ENCODE measurements around the gene OR6B1. TPM values are rescaled to one million over a fixed set of nuclear protein-coding genes. Genes with fewer than 3 reads are reported as not detected.
A peak's percentile ranks its signal among the peaks of the same experiment; 100 is the strongest.

The OR6B1 gene
- total and polyA plus RNA-seq, 4 donors = not detected

DNA sequence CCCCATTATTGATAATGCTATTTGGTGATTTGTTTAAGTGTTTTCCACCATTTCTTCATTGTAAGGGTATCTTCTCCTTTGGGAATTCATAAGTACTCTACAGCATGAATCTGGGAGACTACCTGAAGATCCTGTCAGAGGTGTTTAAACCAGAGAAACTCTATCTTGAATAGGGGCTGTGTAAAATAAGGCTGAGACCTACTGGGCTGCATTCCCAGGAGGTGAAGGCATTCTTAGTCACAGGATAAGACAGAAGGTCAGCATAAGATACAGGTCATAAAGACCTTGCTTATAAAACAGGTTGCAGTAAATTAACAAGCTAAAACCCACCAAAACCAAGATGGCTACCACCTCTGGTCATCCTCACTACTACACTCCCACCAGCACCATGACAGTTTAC lies 35.3 kb downstream of the OR6B1 start:
- no peak overlapping the region for H3K4me3 ChIP-seq
- ATAC-seq (ENCODE audit: insufficient read depth, low FRiP score) = no peak
- no peaks in the 10 kb centered on the region for H3K9me3 ChIP-seq (ENCODE audit: control insufficient read depth in 4 of 4, insufficient read depth in 3 of 4, low read length in 3 of 4)
- H3K4me1 ChIP-seq (ENCODE audit: control insufficient read depth in 5 of 5, insufficient read depth in 5 of 5, low read length in 5 of 5) = peaks cover 0 to 56% (median 0%) of the 10 kb centered on the region in 5 donors
- no peak overlapping the region for H3K9ac ChIP-seq (ENCODE audit: insufficient read depth in 1 of 2, low read length in 2 of 2)
- no peak for DNase-seq
- TF ChIP-seq, protein P1, sequence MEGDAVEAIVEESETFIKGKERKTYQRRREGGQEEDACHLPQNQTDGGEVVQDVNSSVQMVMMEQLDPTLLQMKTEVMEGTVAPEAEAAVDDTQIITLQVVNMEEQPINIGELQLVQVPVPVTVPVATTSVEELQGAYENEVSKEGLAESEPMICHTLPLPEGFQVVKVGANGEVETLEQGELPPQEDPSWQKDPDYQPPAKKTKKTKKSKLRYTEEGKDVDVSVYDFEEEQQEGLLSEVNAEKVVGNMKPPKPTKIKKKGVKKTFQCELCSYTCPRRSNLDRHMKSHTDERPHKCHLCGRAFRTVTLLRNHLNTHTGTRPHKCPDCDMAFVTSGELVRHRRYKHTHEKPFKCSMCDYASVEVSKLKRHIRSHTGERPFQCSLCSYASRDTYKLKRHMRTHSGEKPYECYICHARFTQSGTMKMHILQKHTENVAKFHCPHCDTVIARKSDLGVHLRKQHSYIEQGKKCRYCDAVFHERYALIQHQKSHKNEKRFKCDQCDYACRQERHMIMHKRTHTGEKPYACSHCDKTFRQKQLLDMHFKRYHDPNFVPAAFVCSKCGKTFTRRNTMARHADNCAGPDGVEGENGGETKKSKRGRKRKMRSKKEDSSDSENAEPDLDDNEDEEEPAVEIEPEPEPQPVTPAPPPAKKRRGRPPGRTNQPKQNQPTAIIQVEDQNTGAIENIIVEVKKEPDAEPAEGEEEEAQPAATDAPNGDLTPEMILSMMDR (IDR thresholded peaks at IDR 0.05; ENCODE audit: control extremely low read depth, extremely low read depth) = no peak
- H3K27me3 ChIP-seq (ENCODE audit: control insufficient read depth in 3 of 3, insufficient read depth in 3 of 3, low read length in 2 of 3) = no peaks in the 10 kb centered on the region
- H3K27ac ChIP-seq (ENCODE audit: low read depth in 1 of 2, low read length in 1 of 2) = no peak overlapping the region
- no peaks in the 10 kb centered on the region for H3K36me3 ChIP-seq (ENCODE audit: control insufficient read depth in 4 of 4, insufficient read depth in 4 of 4, low read length in 4 of 4)

DNA sequence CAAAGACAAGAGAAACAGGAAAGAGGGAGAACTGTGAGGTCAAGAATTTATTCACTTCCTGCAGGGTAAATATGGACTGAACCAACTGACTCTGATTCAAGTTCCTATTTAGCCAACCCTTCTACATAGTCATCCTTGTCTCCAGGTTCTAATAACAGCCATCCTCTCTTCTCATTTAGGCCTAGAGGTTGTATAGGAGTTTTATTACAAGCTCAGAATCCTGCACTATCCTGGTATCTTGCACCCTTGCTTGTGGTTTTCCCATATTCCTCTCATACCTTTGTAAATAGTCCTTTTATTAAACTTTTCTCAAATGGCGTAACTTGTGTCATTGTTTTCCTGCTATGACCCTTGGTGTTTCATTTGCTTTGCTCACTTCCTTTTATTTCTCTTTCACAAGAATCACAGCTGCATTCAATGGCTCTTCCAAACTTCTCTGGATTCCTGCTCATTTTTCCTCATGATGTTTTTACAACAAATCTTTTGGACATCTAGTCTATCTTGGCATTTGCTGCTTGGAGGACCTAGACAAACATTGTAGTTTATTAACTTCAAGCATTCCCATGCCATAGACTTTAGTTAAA lies 36.3 kb downstream of the OR6B1 start:
- no peak overlapping the region for H3K4me3 ChIP-seq
- TF ChIP-seq, protein P1 (IDR thresholded peaks at IDR 0.05; ENCODE audit: control extremely low read depth, extremely low read depth) = no peak
- DNase-seq = peak in 2 of 3 donors; percentile 40 to 58
- 0 to 38% methylated on average over 1 of the region's 1 CpG for WGBS, 2 donors
- no peaks in the 10 kb centered on the region for H3K36me3 ChIP-seq (ENCODE audit: control insufficient read depth in 4 of 4, insufficient read depth in 4 of 4, low read length in 4 of 4)
- H3K9me3 ChIP-seq (ENCODE audit: control insufficient read depth in 4 of 4, insufficient read depth in 3 of 4, low read length in 3 of 4) = no peaks in the 10 kb centered on the region
- peaks cover 0 to 46% (median 0%) of the 10 kb centered on the region in 5 donors for H3K4me1 ChIP-seq (ENCODE audit: control insufficient read depth in 5 of 5, insufficient read depth in 5 of 5, low read length in 5 of 5)
- no peak for ATAC-seq (ENCODE audit: insufficient read depth, low FRiP score)
- H3K27me3 ChIP-seq (ENCODE audit: control insufficient read depth in 3 of 3, insufficient read depth in 3 of 3, low read length in 2 of 3) = no peaks in the 10 kb centered on the region
- no peak overlapping the region for H3K27ac ChIP-seq (ENCODE audit: low read depth in 1 of 2, low read length in 1 of 2)
- no peak overlapping the region for H3K9ac ChIP-seq (ENCODE audit: insufficient read depth in 1 of 2, low read length in 2 of 2)

DNA sequence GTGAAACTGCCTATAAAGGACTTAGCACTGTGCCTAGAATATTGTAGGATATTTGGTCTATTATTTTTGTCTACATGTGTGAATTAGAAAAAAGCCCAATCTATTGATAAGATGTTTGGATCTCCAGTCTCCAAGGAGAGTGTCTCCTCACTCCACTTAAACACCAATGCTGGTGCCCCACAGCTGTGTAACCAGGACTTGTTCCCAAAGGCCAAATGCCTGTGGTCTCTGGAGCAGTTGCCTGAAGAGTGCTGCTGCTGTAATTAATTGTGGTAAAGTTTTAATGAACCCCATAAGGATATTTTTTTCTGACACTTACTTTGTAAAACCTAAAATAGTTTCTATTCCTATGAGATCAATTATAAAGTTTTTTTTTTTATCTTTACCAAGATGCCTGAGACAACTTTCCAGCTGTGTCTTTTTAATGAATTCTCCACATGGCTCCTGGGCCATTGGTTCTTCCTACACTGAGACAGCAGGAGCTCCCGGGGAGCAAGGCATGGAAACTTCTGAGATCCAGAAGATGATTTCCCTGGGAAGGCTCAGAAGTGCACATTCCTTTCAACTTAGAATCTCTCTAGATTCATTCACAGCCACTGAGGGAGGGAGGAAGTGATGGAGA lies 37.4 kb downstream of the OR6B1 start:
- TF ChIP-seq, protein P1 (IDR thresholded peaks at IDR 0.05; ENCODE audit: control extremely low read depth, extremely low read depth) = no peak
- Histone ChIP-seq H3K27me3 (ENCODE audit: control insufficient read depth in 3 of 3, insufficient read depth in 3 of 3, low read length in 2 of 3) (no peaks in the 10 kb centered on the region), H3K9me3 (ENCODE audit: control insufficient read depth in 4 of 4, insufficient read depth in 3 of 4, low read length in 3 of 4) (no peaks in the 10 kb centered on the region), H3K9ac (ENCODE audit: insufficient read depth in 1 of 2, low read length in 2 of 2) (no peak overlapping the region), H3K36me3 (ENCODE audit: control insufficient read depth in 4 of 4, insufficient read depth in 4 of 4, low read length in 4 of 4) (no peaks in the 10 kb centered on the region), H3K4me3 (no peak overlapping the region), H3K27ac (ENCODE audit: low read depth in 1 of 2, low read length in 1 of 2) (peak overlapping the region in 1 of 2 donors; percentile 5), H3K4me1 (ENCODE audit: control insufficient read depth in 5 of 5, insufficient read depth in 5 of 5, low read length in 5 of 5) (peaks cover 0 to 35% (median 0%) of the 10 kb centered on the region in 5 donors)
- no peak for ATAC-seq (ENCODE audit: insufficient read depth, low FRiP score)
- 73 to 81% methylated on average over 1 of the region's 1 CpG for whole genome bisulfite sequencing, 2 donors
- peak; percentile 58 to 88 (median 88) for DNase-seq
